Mesenchymal stem cell (in vitro differentiated cells and primary cell): ENCODE results near the gene AFF1.

Source experiments
- DNase-seq: peaks from one replicate; pipeline ENCODE4 v3.0.0-alpha.2; 2013
- H2AFZ ChIP-seq: one replicate; pipeline ENCODE4 v1.6.1; 2013; ENCODE audit warnings: low read depth, mild to moderate bottlenecking, control low read depth, inconsistent platforms, low read length, moderate library complexity
- H2AK5ac ChIP-seq: 2 replicates; pipeline ENCODE4 v1.6.1; 2013; ENCODE audit warnings: low read length, moderate library complexity, mild to moderate bottlenecking, inconsistent platforms; ENCODE audit not compliant: severe bottlenecking
- H2BK120ac ChIP-seq: one replicate; pipeline ENCODE4 v1.6.1; 2013; ENCODE audit warnings: low read depth, mild to moderate bottlenecking, inconsistent platforms, low read length, moderate library complexity
- H2BK12ac ChIP-seq, 2 experiments: one replicate each; pipeline ENCODE4 v1.6.1; 2013; ENCODE audit warnings: inconsistent platforms in 2 of 2, low read length in 2 of 2, mild to moderate bottlenecking in 2 of 2, moderate library complexity in 2 of 2, control low read depth in 1 of 2
- H2BK15ac ChIP-seq: one replicate; pipeline ENCODE4 v1.6.1; 2013; ENCODE audit warnings: mild to moderate bottlenecking, low read depth, inconsistent platforms; ENCODE audit not compliant: poor library complexity, severe bottlenecking
- H2BK5ac ChIP-seq: 2 replicates; pipeline ENCODE4 v1.6.1; 2013; ENCODE audit warnings: low read depth, mild to moderate bottlenecking, low read length, control low read depth, inconsistent platforms; ENCODE audit not compliant: poor library complexity, severe bottlenecking
- H3K14ac ChIP-seq, 2 experiments: one replicate each; pipeline ENCODE4 v1.6.1; 2013; ENCODE audit warnings: inconsistent platforms in 2 of 2, low read length in 2 of 2, control low read depth in 1 of 2, mild to moderate bottlenecking in 1 of 2, moderate library complexity in 1 of 2
- H3K18ac ChIP-seq, 2 experiments: one replicate each; pipeline ENCODE4 v1.6.1; 2013; ENCODE audit warnings: inconsistent platforms in 2 of 2, low read length in 2 of 2, control low read depth in 1 of 2, low read depth in 1 of 2, mild to moderate bottlenecking in 1 of 2
- H3K23ac ChIP-seq, 2 experiments: one replicate each; pipeline ENCODE4 v1.6.1; 2013; ENCODE audit warnings: inconsistent platforms in 2 of 2, low read length in 2 of 2, mild to moderate bottlenecking in 2 of 2, moderate library complexity in 2 of 2, control low read depth in 1 of 2
- H3K27ac ChIP-seq: 2 replicates; pipeline ENCODE4 v1.5.1; 2013; ENCODE audit warnings: mild to moderate bottlenecking, moderate library complexity, low read length, control low read depth, inconsistent platforms; ENCODE audit not compliant: poor library complexity, severe bottlenecking
- H3K27me3 ChIP-seq, 2 experiments: 2 replicates each; pipeline versions ENCODE4 v1.6.1 to v1.7.0; 2013; ENCODE audit warnings: low read length in 2 of 2, mild to moderate bottlenecking in 2 of 2, moderate library complexity in 2 of 2, control low read depth in 1 of 2, inconsistent platforms in 1 of 2; ENCODE audit not compliant: control insufficient read depth in 1 of 2, insufficient read depth in 1 of 2
- H3K36me3 ChIP-seq, 2 experiments: 2 replicates each; pipeline versions ENCODE4 v1.6.1 to v1.7.0; 2013; ENCODE audit warnings: low read length in 2 of 2, control low read depth in 1 of 2, inconsistent platforms in 1 of 2, low read depth in 1 of 2, mild to moderate bottlenecking in 1 of 2; ENCODE audit not compliant: insufficient read depth in 2 of 2, control insufficient read depth in 1 of 2
- H3K4ac ChIP-seq, 2 experiments: one replicate each; pipeline ENCODE4 v1.6.1; 2013; ENCODE audit warnings: inconsistent platforms in 2 of 2, low read length in 2 of 2, mild to moderate bottlenecking in 2 of 2, moderate library complexity in 2 of 2, control low read depth in 1 of 2, low read depth in 1 of 2
- H3K4me1 ChIP-seq: 2 replicates; pipeline ENCODE4 v1.6.1; 2013; ENCODE audit warnings: low read depth, low read length, control low read depth; ENCODE audit not compliant: control insufficient read depth, insufficient read depth
- H3K4me2 ChIP-seq: 2 replicates; pipeline ENCODE4 v1.6.1; 2013; ENCODE audit warnings: low read length, mild to moderate bottlenecking, inconsistent platforms; ENCODE audit not compliant: poor library complexity, severe bottlenecking
- H3K4me3 ChIP-seq, 2 experiments: 2 replicates each; pipeline versions ENCODE4 v1.5.1 to v1.7.0; 2013; ENCODE audit warnings: low read length in 2 of 2, mild to moderate bottlenecking in 2 of 2, control low read depth in 1 of 2, low read depth in 1 of 2; ENCODE audit not compliant: insufficient read depth in 1 of 2
- H3K79me1 ChIP-seq: replicated peaks from 2 replicates; pipeline ENCODE4 v1.6.1; 2013; ENCODE audit warnings: mild to moderate bottlenecking, control low read depth, low read length, inconsistent platforms; ENCODE audit not compliant: poor library complexity, severe bottlenecking
- H3K9ac ChIP-seq: 2 replicates; pipeline ENCODE4 v1.7.0; 2013; ENCODE audit warnings: mild to moderate bottlenecking, low read length, moderate library complexity
- H3K9me3 ChIP-seq: 2 replicates; pipeline ENCODE4 v1.7.0; 2013; ENCODE audit warnings: mild to moderate bottlenecking, low read length; ENCODE audit not compliant: control insufficient read depth
- H4K8ac ChIP-seq: one replicate; pipeline ENCODE4 v1.6.1; 2013; ENCODE audit warnings: inconsistent platforms, mild to moderate bottlenecking, low read length, moderate library complexity
- H4K91ac ChIP-seq: one replicate; pipeline ENCODE4 v1.6.1; 2013; ENCODE audit warnings: mild to moderate bottlenecking, low read length, inconsistent platforms
- WGBS: methylation state at CpG from one replicate; pipeline ENCODE4 v1.1.7; 2013; ENCODE audit warnings: mixed read lengths; 5-methylcytosine and 5-hydroxymethylcytosine counted together

The AFF1 gene

GRCh38 chr4:86965019-86965976, 30.5 kb downstream of the AFF1 start:
- H2BK5ac ChIP-seq, result no peak overlapping the region
- no peaks in the 10 kb centered on the region for H3K27me3 ChIP-seq
- no peak overlapping the region for H3K14ac ChIP-seq
- no peak overlapping the region for H4K8ac ChIP-seq
- no peak overlapping the region for H2BK120ac ChIP-seq
- H3K4me3 ChIP-seq, result no peak overlapping the region
- no peak overlapping the region for H3K4ac ChIP-seq
- DNase-seq, result no peak
- no peak overlapping the region for H2AK5ac ChIP-seq
- no peak overlapping the region for H2AFZ ChIP-seq
- H3K36me3 ChIP-seq, result peaks cover 0 to 3% of the 10 kb centered on the region in 2 experiments
- no peak overlapping the region for H3K4me2 ChIP-seq
- H2BK15ac ChIP-seq, result no peak overlapping the region
- no peak overlapping the region for H4K91ac ChIP-seq
- peaks cover 6% of the 10 kb centered on the region for H3K4me1 ChIP-seq
- H3K79me1 ChIP-seq, result peaks cover 11% of the 10 kb centered on the region
- no peak overlapping the region for H2BK12ac ChIP-seq
- H3K18ac ChIP-seq, result no peak overlapping the region
- H3K9ac ChIP-seq, result no peak overlapping the region
- H3K9me3 ChIP-seq, result no peaks in the 10 kb centered on the region
- H3K27ac ChIP-seq, result peak overlapping the region; percentile 19
- 100% methylated on average over 1 of the region's 3 CpGs for WGBS
- peak overlapping the region in 1 of 2 experiments; percentile 12 for H3K23ac ChIP-seq

GRCh38 chr4:86967073-86967472, 32.3 kb downstream of the AFF1 start:
- no peak overlapping the region for H4K91ac ChIP-seq
- DNase-seq, result no peak
- H2BK5ac ChIP-seq, result no peak overlapping the region
- H4K8ac ChIP-seq, result no peak overlapping the region
- H3K4ac ChIP-seq, result peak overlapping the region in 1 of 2 experiments; percentile 21
- WGBS, result 86% methylated on average over 2 of the region's 2 CpGs
- no peak overlapping the region for H2BK12ac ChIP-seq
- no peak overlapping the region for H3K27ac ChIP-seq
- no peak overlapping the region for H3K4me2 ChIP-seq
- H2AK5ac ChIP-seq, result no peak overlapping the region
- no peak overlapping the region for H2AFZ ChIP-seq
- no peak overlapping the region for H2BK120ac ChIP-seq
- no peak overlapping the region for H3K4me3 ChIP-seq
- H3K9ac ChIP-seq, result no peak overlapping the region
- H3K14ac ChIP-seq, result no peak overlapping the region
- no peak overlapping the region for H3K23ac ChIP-seq
- H3K79me1 ChIP-seq, result peaks cover 15% of the 10 kb centered on the region
- no peaks in the 10 kb centered on the region for H3K27me3 ChIP-seq
- no peaks in the 10 kb centered on the region for H3K36me3 ChIP-seq
- peaks cover 7% of the 10 kb centered on the region for H3K4me1 ChIP-seq
- no peak overlapping the region for H2BK15ac ChIP-seq
- H3K9me3 ChIP-seq, result no peaks in the 10 kb centered on the region
- H3K18ac ChIP-seq, result peak overlapping the region in 1 of 2 experiments; percentile 41

- WGBS, result 12% methylated on average over 1 of the region's 2 CpGs
- Histone ChIP-seq H3K36me3 (no peaks in the 10 kb centered on the region), H3K14ac (no peak overlapping the region), H3K9ac (no peak overlapping the region), H2BK15ac (no peak overlapping the region), H3K79me1 (peaks cover 13% of the 10 kb centered on the region), H3K23ac (no peak overlapping the region), H2AK5ac (no peak overlapping the region), H3K27ac (no peak overlapping the region), H2BK12ac (no peak overlapping the region), H2BK5ac (no peak overlapping the region), H3K9me3 (no peaks in the 10 kb centered on the region), H4K8ac (no peak overlapping the region), H3K4me2 (no peak overlapping the region), H2AFZ (no peak overlapping the region), H3K27me3 (no peaks in the 10 kb centered on the region), H3K4me1 (peaks cover 6% of the 10 kb centered on the region), H3K4ac (no peak overlapping the region), H3K18ac (no peak overlapping the region), H3K4me3 (no peak overlapping the region), H2BK120ac (no peak overlapping the region), H4K91ac (no peak overlapping the region)
- peak; percentile 85 for DNase-seq
Observed at GRCh38 chr4:86967798-86968197, 33.0 kb downstream of the AFF1 start.

- no peak overlapping the region for H3K4me2 ChIP-seq
- no peak for DNase-seq
Observed at GRCh38 chr4:86968547-86968946, 33.7 kb downstream of the AFF1 start.

More at GRCh38 chr4:86968547-86968946, 33.7 kb downstream of the AFF1 start:
- WGBS, result 10% methylated on average over 2 of the region's 2 CpGs
- Histone ChIP-seq H4K8ac (no peak overlapping the region), H3K4me1 (peaks cover 6% of the 10 kb centered on the region), H3K9me3 (no peaks in the 10 kb centered on the region), H2AK5ac (no peak overlapping the region), H3K36me3 (no peaks in the 10 kb centered on the region), H3K9ac (no peak overlapping the region), H3K27me3 (no peaks in the 10 kb centered on the region), H3K14ac (no peak overlapping the region), H2BK120ac (no peak overlapping the region), H3K79me1 (peaks cover 15% of the 10 kb centered on the region), H3K18ac (no peak overlapping the region), H3K4me3 (no peak overlapping the region), H2BK5ac (no peak overlapping the region), H4K91ac (no peak overlapping the region), H3K23ac (no peak overlapping the region), H3K27ac (no peak overlapping the region), H2AFZ (no peak overlapping the region), H2BK12ac (no peak overlapping the region), H2BK15ac (no peak overlapping the region), H3K4ac (no peak overlapping the region)
